Type B pancreatic cell (in vitro differentiated cells): ENCODE results near the gene MTA1. TPM values are rescaled to one million over a fixed set of nuclear protein-coding genes. Genes with fewer than 3 reads are reported as not detected.

ENCODE experiments used
- DNase-seq: peaks from one replicate; pipeline ENCODE4 v3.0.0; 2021; ENCODE audit warnings: mixed read lengths; ENCODE audit not compliant: unreplicated experiment; ENCODE audit errors: extremely low spot score
- H3K27ac Mint-ChIP-seq: 2 replicates; pipeline ENCODE4 v1.8.0; 2021; ENCODE audit warnings: mild to moderate bottlenecking, mixed read lengths
- H3K27me3 Mint-ChIP-seq: 2 replicates; pipeline ENCODE4 v1.8.0; 2021; ENCODE audit warnings: mixed read lengths
- H3K36me3 Mint-ChIP-seq: 2 replicates; pipeline ENCODE4 v1.8.0; 2021; ENCODE audit warnings: mixed read lengths
- H3K4me1 Mint-ChIP-seq: one replicate; pipeline ENCODE4 v1.8.0; 2021; ENCODE audit warnings: mixed read lengths; ENCODE audit not compliant: unreplicated experiment
- H3K4me3 Mint-ChIP-seq: 2 replicates; pipeline ENCODE4 v1.8.0; 2021; ENCODE audit warnings: mild to moderate bottlenecking, mixed read lengths
- H3K9me3 Mint-ChIP-seq: 2 replicates; pipeline ENCODE4 v1.8.0; 2021; ENCODE audit warnings: mixed read lengths
- CTCF ChIP-seq: fragments of 200-600 bp; sonication (generic); conservative IDR thresholded peaks from 2 replicates; pipeline ENCODE4 v1.5.0; 2021; ENCODE audit warnings: antibody characterized with exemption, mild to moderate bottlenecking
- total RNA-seq: library from RNA; stranded (reverse); gene quantifications from 2 replicates; pipeline ENCODE4 v1.2.1, GENCODE V29; 2021; ENCODE audit warnings: low replicate concordance

Gene MTA1
- total RNA-seq, 1 donor from 2014 or later: 194 TPM

DNA sequence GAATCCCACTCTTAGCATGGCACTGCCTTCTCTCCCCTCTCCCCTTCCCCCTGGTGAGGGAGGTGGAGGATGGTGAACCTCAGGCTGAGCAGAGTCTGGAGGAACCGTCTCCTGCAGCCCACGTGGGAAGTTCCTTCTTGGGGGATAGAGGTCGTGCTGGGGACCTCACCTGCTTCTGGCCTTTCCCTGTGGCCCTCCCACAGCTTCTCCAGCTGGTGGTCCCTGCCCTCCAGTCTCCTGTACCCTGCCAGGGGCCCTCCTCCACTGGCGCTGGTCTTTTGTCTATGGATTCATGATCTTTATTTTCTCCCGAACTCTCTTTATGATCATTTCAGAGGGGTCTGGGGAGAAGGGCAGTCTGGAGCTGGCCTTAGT is 9.0 kb upstream of the MTA1 start:
- peaks cover 3% of the 10 kb centered on the region for H3K36me3 Mint-ChIP-seq

DNA sequence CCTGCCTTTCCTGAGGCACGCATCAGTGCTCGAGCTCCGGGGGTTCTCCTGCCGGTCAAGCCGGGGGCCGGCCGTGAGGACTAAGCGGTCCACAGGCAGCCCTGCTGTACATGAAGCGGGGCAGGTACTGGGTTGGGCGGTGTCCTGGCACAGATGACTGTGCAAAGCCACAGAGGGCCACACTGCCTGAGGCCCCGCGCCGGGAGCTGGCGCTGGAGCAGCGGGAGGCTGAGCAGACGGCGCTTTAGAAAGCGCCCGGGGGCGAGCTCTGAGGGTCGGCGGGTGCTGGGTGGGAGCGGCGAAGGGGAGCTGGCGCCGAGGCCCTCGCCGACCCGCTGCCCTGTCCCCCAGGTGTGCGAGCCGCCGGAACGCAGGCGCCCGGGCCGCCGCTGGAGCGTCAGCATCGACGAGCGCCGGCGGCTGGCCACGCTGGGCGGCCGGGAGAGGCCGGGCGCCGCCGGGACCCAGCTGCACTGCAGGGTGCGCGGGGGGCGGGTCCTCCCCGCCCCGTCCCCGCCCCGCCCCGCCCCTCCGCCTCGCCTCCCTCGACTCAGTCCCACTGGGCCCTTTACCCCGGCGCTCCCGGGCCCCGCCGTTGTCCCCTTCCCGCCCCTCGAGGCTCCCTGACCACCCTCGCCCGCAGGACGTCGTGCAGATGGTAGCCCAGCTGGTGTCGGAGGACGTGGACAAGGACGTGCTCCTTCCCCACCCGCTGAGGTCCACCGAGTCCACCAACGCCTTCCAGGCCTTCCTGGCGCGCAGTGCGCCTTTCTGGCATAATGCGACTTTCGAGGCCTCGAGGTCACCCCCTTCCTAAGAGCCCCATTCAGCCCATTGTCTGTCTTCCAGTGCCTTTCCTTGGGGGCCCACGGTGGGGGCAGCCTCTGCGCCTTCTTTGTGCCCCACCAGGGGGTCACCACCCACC is 8.3 kb upstream of the MTA1 start:
- Mint-ChIP-seq H3K36me3 (no peaks in the 10 kb centered on the region), H3K4me3 (peak overlapping the region; percentile 72), H3K4me1 (peaks cover 4% of the 10 kb centered on the region), H3K27ac (no peak overlapping the region), H3K9me3 (peaks cover under 1% of the 10 kb centered on the region), H3K27me3 (peaks cover 35% of the 10 kb centered on the region)
- DNase-seq: peak; percentile 68
- TF ChIP-seq CTCF: no peak

More for the DNA sequence above, 9.0 kb upstream of the MTA1 start:
- no peak overlapping the region for H3K27ac Mint-ChIP-seq
- H3K4me1 Mint-ChIP-seq: peaks cover 4% of the 10 kb centered on the region
- no peak for DNase-seq
- TF ChIP-seq CTCF: no peak
- peak overlapping the region; percentile 69 for H3K4me3 Mint-ChIP-seq
- peaks cover 39% of the 10 kb centered on the region for H3K27me3 Mint-ChIP-seq
- peaks cover 4% of the 10 kb centered on the region for H3K9me3 Mint-ChIP-seq

DNA sequence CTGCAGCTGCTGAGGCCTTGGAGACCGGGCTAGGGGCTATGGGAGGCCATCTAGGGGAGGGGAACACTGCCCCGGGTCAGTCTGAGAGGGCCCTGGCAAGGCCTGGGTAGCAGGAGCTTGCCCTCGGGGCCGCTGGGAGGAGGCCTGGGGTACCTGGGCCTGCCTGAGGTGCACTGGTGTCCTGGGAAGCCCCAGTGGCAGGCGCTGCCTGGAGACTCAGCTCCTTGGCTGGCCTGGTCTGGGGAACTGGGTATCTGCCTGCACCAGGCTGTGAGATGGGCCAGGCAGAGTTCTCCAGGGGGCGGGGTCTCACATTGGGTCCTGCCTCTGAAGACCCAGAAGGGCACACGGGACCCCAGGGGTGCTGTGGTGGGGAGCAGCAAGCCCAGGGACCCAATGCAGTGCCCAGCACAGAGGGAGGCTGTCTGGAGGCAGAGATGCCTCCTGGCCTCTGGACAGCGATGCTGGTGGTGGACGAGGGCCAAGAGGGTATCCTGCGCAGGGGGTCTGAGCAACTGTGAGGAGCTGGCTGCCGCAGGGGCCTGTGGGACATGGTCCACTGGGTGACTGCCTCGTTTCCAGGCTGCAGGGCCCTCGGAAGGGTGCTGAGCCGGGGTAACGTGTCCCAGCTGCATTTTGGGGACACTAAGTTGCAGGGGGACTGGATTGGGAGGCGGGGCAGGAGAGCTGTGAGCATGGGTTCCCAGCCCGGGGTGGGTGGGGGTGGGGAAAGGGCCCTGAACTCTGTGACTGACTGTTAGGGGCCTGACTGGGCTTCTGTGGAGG is 7.4 kb upstream of the MTA1 start:
- H3K27me3 Mint-ChIP-seq: peaks cover 35% of the 10 kb centered on the region

GRCh38 chr14:105412771-105413543 is 6.7 kb upstream of the MTA1 start:
- peak overlapping the region; percentile 66 for H3K4me3 Mint-ChIP-seq
- H3K4me1 Mint-ChIP-seq: peaks cover 4% of the 10 kb centered on the region
- no peaks in the 10 kb centered on the region for H3K9me3 Mint-ChIP-seq
- H3K36me3 Mint-ChIP-seq: no peaks in the 10 kb centered on the region
- no peak overlapping the region for H3K27ac Mint-ChIP-seq
- no peak for TF ChIP-seq CTCF
- peaks cover 35% of the 10 kb centered on the region for H3K27me3 Mint-ChIP-seq
- no peak for DNase-seq

More for the DNA sequence above, 7.4 kb upstream of the MTA1 start:
- peaks cover 4% of the 10 kb centered on the region for H3K4me1 Mint-ChIP-seq
- no peak for TF ChIP-seq CTCF
- H3K9me3 Mint-ChIP-seq: no peaks in the 10 kb centered on the region
- H3K36me3 Mint-ChIP-seq: no peaks in the 10 kb centered on the region
- peak overlapping the region; percentile 72 for H3K4me3 Mint-ChIP-seq
- DNase-seq: peak; percentile 69
- no peak overlapping the region for H3K27ac Mint-ChIP-seq

- Mint-ChIP-seq H3K4me1 (peaks cover 6% of the 10 kb centered on the region), H3K36me3 (no peaks in the 10 kb centered on the region), H3K27me3 (peaks cover 35% of the 10 kb centered on the region), H3K9me3 (no peaks in the 10 kb centered on the region), H3K4me3 (peak overlapping the region; percentile 75), H3K27ac (no peak overlapping the region)
- TF ChIP-seq CTCF: no peak
- DNase-seq: no peak
Observed at GRCh38 chr14:105413544-105413886, 6.1 kb upstream of the MTA1 start.
